ENCODE results near the gene LRRC8E. TPM values are rescaled to one million over a fixed set of nuclear protein-coding genes. Genes with fewer than 3 reads are reported as not detected.
"Not testable (repeated sequence)": the region's sequence is repeated elsewhere in the genome, so short reads cannot be mapped to it uniquely, and the experiment has no call there.

LRRC8E gene
- total RNA-seq, 2 donors from 2014 or later: 2.6 to 3.4 TPM

DNA sequence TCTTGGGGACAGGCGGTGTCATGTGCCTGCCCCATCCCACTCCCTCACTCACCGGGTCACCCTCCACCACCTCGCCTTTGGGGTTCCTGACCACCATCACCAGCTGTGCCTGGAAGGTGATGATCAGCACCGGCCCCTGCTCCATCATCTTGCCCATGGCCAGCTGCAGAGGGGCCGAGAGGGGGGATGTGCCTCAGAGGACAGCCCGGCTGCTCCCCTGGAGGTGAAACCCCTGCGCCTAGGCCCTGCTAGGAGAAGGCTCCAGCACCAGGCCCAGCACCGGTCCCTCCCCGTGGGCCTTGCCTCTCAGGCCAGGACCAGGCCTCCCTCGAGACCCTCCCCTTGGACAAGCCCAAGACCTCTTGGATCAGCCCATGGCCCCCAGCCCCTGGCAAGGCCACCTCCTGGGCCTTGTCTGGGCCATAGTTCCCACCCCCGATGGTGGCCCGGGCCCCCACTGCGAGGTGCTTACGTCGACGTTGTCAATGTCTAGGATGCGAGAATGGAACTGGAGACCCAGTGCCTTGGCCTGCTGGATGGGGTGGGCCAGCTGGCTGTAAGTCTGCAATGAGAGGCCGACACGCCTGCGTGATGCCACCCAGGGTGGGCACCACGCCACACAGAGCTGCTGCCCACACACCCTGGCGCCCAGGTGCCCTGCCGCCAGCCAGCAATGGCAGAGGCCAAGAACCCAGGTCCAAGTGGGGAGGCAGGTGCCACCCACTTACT is 39.5 kb downstream of the LRRC8E start:
- peaks cover 31% of the 10 kb centered on the region for H3K4me1 ChIP-seq
- no peaks in the 10 kb centered on the region for H3K9me3 ChIP-seq
- ATAC-seq (no peak), DNase-seq (peak in 2 of 4 donors; percentile 16)
- no peaks in the 10 kb centered on the region for H3K27me3 ChIP-seq
- TF ChIP-seq POLR2A (IDR thresholded peaks at IDR 0.05) (no peak), CTCF (IDR thresholded peaks at IDR 0.05) (no peak)
- 87 to 88% methylated on average over 5 to 19 of the region's 23 CpGs for WGBS, 2 donors
- H3K4me3 ChIP-seq: no peak overlapping the region
- intact Hi-C loops (cut with DNase I): no loop called here
- H3K36me3 ChIP-seq (replicated peaks in 1 of 2; ENCODE audit: insufficient read depth in 1 of 2, low read depth in 2 of 2): peaks cover 0 to 9% of the 10 kb centered on the region in 2 donors
- H3K27ac ChIP-seq: peak overlapping the region in 2 of 4 donors; percentile 2 to 69

GRCh38 chr19:7928334-7928706 is 40.0 kb downstream of the LRRC8E start:
- 73 to 83% methylated on average over 8 to 9 of the region's 9 CpGs for WGBS, 2 donors
- H3K9me3 ChIP-seq: no peaks in the 10 kb centered on the region
- peaks cover 31% of the 10 kb centered on the region for H3K4me1 ChIP-seq
- intact Hi-C loops (cut with DNase I): no loop called here
- H3K36me3 ChIP-seq (replicated peaks in 1 of 2; ENCODE audit: insufficient read depth in 1 of 2, low read depth in 2 of 2): peaks cover under 1 to 13% of the 10 kb centered on the region in 2 donors
- no peaks in the 10 kb centered on the region for H3K27me3 ChIP-seq
- no peak overlapping the region for H3K4me3 ChIP-seq
- TF ChIP-seq CTCF (IDR thresholded peaks at IDR 0.05) (no peak), POLR2A (IDR thresholded peaks at IDR 0.05) (no peak)
- H3K27ac ChIP-seq: peak overlapping the region in 3 of 4 donors; percentile 2 to 69 (median 55)
- ATAC-seq (no peak), DNase-seq (peak in 1 of 4 donors; percentile 12)

- WGBS, 2 donors: 65 to 70% methylated on average over 23 to 24 of the region's 24 CpGs
- no peaks in the 10 kb centered on the region for H3K9me3 ChIP-seq
- H3K36me3 ChIP-seq (replicated peaks in 1 of 2; ENCODE audit: insufficient read depth in 1 of 2, low read depth in 2 of 2): peaks cover 5 to 20% of the 10 kb centered on the region in 2 donors
- peak; percentile 13 for ATAC-seq
- no peaks in the 10 kb centered on the region for H3K27me3 ChIP-seq
- DNase-seq: peak in 3 of 4 donors; percentile 51 to 62 (median 56)
- intact Hi-C loops (cut with DNase I): no loop called here
- TF ChIP-seq CTCF (IDR thresholded peaks at IDR 0.05): peak in 2 of 7 experiments; percentile 8 to 13
- TF ChIP-seq POLR2A (IDR thresholded peaks at IDR 0.05): no peak
- H3K27ac ChIP-seq: peak overlapping the region; percentile 52 to 69 (median 56)
- H3K4me3 ChIP-seq: no peak overlapping the region
- peaks cover 31% of the 10 kb centered on the region for H3K4me1 ChIP-seq
Measured at GRCh38 chr19:7928741-7929701, 40.7 kb downstream of the LRRC8E start.

DNA sequence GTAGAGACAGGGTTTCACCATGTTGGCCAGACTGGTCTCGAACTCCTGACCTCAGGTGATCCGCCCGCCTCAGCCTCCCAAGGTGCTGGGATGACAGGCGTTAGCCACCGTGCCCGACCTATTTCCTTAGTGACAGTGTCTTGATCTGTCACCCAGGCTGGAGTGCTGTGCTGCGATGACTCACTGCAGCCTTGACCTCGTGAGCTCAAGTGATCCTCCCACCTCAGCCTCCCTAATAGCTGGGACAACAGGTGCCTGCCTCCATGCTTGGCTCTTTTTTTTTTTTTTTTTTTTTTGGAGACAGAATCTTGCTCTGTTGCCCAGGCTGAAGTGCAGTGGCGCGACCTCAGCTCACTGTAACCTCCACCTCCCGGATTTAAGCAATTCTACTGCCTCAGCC is 41.7 kb downstream of the LRRC8E start:
- WGBS, 2 donors: 88 to 93% methylated on average over 11 of the region's 11 CpGs
- H3K27me3 ChIP-seq; ATAC-seq; H3K9me3 ChIP-seq; intact Hi-C loops (cut with DNase I); DNase-seq; H3K4me3 ChIP-seq: not testable (repeated sequence)
- Histone ChIP-seq H3K27ac (peak overlapping the region in 1 of 4 donors; percentile 56), H3K4me1 (peaks cover 24% of the 10 kb centered on the region), H3K36me3 (replicated peaks in 1 of 2; ENCODE audit: insufficient read depth in 1 of 2, low read depth in 2 of 2) (peaks cover 5 to 20% of the 10 kb centered on the region in 2 donors)

GRCh38 chr19:7930765-7931164 is 42.5 kb downstream of the LRRC8E start:
- DNase-seq (peak in 1 of 4 donors; percentile 9), ATAC-seq (no peak)
- H3K4me1 ChIP-seq: peaks cover 18% of the 10 kb centered on the region
- H3K27ac ChIP-seq: no peak overlapping the region
- H3K9me3 ChIP-seq: no peaks in the 10 kb centered on the region
- 80 to 87% methylated on average over 7 of the region's 7 CpGs for WGBS, 2 donors
- intact Hi-C loops (cut with DNase I): no loop called here
- peaks cover 5 to 23% of the 10 kb centered on the region in 2 donors for H3K36me3 ChIP-seq (replicated peaks in 1 of 2; ENCODE audit: insufficient read depth in 1 of 2, low read depth in 2 of 2)
- TF ChIP-seq POLR2A (IDR thresholded peaks at IDR 0.05): no peak
- TF ChIP-seq CTCF (IDR thresholded peaks at IDR 0.05): no peak
- no peaks in the 10 kb centered on the region for H3K27me3 ChIP-seq
- H3K4me3 ChIP-seq: no peak overlapping the region

Measured in body of pancreas (tissue), 4 donors.